Mesenteric fat pad (tissue), 1 donor: Measurements from ENCODE around the gene SLC22A17. TPM values are rescaled to one million over a fixed set of nuclear protein-coding genes. Genes with fewer than 3 reads are reported as not detected.

Source experiments
- DNase-seq: peaks from one replicate; pipeline ENCODE4 v3.0.0-alpha.2; 2020; ENCODE audit warnings: low spot score
- total RNA-seq: library from RNA; stranded (reverse); fragmentation: NEBNext Ultra II Directional; extraction: Animal tissue kit (Norgen Biotek cat#: 25700); gene quantifications from one replicate; pipeline ENCODE4 v1.2.1, GENCODE V29; 2021
- donor health status: DM: yes; HTN: yes; CAD: no.

SLC22A17 gene
- total RNA-seq, 1 donor from 2014 or later, result 7.0 TPM

DNA sequence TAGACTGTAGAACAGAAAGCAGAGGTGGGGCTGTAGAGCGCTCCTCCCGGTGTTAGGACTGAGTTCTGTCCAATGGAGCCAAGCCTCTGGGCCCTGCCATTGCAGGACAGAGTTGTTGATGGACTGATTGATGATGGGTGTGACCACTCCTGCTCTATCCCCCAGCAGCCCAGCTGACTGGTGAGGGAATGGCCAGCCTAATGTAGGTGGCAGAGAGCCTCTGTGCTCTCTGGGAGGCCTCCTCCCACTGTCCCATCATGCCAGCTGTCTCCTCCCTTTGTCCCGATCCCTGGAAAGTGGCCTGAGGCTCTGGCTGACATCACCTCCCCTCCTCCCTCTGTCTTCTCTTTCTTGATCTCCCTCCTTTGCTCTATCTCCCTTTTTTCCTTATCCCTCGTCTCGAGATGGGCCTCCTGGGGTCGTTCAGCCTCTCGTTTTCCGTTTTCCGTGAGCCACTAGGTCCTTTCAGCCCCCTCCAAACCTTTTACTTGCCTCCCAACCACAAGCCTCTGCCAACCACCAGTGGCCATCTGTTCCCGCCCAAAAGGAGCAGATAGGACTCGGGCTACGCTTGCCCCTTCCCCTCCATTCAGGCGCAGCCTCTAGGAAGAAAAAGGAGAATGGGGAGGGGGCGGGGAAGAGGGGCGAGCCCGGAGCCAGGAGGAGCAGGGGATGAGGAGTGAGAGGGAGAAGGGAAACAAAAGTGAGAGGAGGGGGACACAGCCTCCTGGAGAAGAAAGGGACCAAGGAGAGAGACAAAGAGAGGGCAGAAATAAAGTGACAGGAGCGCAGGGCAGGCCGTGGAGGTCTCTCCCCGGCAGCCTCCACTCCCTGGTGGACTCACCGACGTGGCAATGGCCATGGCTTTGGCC, 11.7 kb upstream of the SLC22A17 start:
- DNase-seq, result peak; percentile 49

DNA sequence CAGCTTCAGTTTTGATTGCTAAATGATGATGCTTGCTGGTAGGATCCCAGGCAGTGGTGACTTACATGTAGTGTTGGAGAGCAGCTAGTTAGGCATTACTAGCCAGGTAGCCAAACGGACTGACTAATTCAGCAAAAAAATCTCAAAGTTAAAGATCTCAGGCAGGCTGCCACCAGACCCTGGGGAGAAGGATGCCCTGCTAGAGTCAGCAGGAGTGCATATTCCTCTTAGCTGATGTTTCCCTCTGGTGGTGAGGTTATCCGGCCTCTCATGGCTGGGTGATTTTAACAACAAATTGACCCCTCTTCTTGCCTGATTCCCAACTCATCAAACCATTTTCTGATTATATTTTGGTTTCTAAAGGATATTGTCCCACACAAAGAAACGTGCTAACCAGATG, 9.5 kb upstream of the SLC22A17 start:
- DNase-seq, result peak; percentile 28

DNA sequence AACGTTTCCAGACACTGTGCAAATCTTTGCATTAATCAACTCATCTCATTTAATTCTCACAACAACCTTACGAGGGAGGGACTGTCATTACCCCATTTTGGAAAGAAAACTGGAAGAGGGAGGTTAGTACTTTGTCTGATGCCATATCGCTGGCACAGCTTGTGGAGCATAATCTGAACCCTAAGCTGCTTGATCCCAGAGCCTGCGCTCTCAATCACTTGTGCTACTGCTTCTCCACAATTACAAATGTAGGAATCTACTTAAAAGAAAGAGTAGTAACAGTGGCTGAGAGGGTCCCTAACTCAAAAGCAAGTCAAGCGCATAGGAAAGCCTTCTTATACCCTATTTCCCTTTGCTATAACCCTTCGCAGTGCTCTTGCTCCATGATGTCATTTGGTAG, 9.1 kb upstream of the SLC22A17 start:
- no peak for DNase-seq

DNA sequence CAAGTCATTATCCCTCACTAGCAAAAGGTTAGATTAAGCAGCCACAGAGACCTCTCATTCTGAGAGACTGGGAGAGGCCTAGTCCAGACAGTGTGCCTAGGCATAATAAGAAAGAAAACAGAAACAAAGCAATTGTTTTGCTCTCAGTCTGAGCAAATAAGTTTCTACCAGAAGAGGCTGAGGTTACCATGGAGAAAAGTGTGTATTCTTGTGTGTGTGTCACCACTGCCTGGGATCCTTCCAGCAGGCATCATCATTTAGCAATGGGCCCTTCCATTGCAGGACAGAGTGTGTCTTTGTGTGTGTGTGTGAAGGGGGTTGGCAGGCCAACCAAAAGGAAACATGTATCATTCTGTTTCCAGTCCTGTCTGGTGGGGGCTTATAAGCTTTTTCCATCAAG, 8.6 kb upstream of the SLC22A17 start:
- DNase-seq, result peak; percentile 47

DNA sequence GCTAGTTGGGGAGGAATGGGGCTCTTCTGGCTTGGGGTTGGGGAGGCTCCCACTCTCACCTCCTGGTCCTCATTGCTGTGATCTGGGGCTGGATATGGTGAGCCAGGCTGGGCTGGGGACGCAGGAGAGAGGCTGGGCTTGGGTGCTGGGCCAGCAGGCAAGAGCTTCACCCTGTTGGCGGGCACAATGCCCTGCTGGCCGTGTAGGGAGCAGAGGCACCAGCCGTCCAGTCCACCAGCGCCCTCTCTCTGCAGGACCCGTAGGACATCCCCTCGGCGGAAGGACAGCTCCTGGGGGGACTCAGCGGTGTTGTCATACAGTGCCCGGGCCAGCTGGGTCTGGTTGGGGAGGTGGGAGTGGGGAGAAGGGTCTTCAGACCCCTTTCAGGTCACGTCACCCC, 7.8 kb upstream of the SLC22A17 start:
- peak; percentile 88 for DNase-seq

DNA sequence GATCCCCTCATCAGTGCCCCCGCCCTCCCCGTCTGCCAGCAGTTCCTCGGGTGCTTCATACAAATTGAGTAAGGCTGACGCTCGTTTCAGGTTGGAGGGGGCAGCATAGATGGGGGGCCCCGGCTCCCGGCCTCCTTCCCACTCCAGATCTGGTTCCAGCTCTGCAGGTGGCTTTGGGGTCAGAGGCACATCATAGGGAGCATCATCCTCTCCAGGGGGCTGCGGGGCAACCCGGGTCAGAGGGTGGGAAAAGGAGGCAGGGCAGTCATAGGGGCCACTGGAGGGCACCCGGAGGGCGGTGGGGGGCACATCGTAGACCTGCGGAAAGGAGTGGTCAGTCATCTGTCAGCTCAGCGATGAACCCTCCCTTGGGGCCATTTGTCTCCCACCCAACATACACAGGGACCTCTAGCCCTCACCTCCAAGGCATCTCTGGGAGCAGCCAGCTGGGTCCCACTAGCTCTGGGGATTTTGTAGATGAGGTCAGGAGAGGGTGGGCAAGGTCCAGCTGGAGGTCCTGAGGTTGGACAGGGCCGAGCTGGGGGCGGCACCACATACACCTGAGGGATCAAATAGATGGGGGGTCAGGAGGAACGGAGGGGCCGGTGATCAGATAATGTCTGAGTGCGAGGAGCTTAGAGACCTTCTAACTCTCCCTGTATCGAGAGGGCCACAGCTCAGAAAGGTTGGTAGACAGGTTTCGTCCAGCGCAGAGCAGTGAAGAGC, 7.2 kb upstream of the SLC22A17 start:
- DNase-seq, result peak; percentile 72

DNA sequence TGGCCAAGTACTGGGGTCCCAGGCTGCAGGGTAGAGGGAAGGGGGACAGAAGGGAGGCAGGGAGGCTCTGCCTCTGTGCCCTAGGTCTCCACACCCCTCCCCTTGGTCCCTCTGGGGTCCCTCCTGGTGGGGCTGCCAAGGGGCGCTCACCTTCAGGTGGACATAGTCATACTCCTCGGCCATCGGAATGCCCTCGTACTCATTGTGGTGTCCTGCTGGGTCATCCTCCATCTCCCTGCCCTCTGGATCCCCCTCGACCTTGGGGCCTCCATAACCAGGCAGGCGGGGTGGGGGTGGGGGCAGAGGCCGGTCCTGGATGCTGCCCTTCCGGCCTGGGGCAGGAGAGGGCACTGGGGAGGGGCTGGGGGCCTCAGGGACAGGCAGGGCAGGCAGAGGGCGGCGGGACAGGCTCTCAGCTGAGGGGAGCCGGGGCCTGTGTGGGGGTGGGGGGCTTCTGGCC, 6.5 kb upstream of the SLC22A17 start:
- DNase-seq, result peak; percentile 68

DNA sequence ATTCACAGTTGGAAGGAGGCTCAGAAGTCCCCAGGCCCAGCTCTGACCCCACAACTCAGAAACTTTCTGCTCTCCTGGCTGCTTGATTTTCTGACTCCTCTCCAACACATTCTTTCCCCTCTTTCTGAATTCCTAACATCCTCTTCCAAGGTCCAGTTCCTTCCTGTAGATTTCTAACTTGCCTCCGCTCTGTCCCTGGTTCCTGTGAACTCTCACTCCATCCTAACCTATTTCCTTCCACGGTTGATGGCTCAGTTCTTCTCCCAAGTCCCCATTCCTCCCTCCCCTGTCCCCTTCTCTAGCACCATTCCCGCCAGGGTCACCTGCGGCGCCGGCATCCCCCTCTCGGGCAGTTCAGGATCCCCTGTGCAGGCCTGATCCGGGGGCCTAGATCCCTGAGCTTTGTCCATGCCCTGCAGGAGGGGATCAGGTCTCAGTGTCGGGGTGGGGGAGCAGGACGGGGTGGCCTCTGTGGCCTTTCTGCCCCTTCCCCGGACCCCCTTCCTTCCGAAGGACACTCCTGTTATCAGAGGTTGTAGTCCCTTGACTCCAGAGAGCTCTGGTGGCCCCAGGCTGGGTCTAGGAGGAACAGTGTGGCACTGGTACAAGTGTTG, 6.0 kb upstream of the SLC22A17 start:
- peak; percentile 89 for DNase-seq

DNA sequence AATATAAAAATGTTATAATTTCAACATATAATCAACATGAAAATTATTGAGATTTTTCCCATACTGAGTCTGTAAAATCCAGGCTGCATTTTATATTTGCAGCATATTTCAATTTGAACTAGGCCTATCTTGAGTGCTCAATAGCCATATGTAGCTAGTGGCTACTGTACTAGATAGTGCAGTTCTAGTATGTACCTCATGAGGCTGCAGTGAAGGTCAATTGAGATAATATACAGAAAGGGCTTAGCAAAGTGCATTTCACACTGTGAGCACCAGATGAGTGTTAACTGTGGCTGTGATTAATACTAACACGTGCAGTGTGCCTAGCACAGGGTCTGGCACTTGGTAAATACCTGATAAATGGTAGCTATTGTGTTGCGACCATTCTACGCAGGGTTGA, 5.4 kb upstream of the SLC22A17 start:
- no peak for DNase-seq

DNA sequence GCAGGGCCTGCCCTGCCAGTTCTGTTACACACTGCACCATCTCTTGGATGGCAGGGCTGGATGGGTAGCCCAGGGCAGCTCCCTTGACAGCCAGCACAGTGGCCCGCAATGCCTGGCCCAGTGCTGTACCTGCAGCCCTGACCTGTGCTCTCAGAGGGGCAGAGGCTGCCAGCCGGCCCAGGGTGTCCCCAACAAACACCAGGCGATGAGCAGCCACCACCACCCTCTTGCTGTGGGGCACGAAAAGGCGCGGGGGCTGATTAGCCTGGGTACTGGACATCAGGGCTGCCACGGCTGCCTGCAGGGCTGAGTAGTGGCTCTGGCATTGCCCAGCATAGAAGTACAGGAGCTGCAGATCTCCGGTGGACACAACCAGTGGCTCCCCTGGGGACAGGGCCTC, 4.6 kb upstream of the SLC22A17 start:
- peak; percentile 78 for DNase-seq

DNA sequence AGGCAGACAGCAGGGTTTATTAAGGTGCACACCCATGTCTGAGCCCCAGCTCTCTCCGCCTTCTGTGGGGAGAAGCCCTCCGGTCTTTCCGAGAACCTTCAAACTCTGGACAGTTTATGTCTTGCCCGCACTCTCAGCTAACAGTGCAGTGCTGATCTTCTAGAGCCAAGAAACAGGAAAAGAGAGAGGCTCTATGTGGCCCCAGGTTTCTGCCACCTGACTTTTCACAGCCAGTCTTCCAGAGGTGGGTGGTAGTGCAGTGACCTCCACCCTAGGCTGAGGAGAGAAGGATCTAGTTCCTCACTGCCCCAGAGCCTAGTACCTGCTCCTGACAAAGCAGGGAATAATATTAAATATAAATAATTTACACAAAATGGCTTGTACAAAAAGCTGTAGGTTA, 4.0 kb upstream of the SLC22A17 start:
- peak; percentile 41 for DNase-seq

DNA sequence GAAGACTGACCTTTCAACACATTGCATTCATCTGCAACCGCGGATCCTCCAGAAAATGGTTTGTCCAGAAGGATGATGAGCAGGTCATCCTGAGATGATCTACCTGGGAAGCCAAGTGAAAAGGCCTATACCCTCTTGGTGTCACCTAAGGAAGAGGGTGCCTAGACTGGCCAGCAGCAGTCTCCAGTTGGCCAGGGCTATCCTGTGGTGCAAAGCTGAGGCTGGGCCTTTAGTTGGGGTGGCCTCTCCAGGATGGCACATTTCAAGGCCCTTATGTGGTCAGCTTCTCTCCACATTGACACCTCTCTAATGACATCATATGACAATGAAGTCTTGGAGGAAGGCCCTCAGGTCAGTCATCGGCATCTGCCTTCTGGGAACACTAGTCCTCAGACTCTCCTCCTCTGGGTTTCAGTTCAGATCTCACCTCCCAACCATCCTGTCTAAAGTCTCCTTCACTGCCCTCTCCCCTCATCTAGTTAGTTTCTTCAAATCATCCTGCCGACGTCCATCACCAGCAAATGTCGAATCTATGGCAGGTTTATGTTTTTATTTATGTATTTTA, 3.3 kb upstream of the SLC22A17 start:
- DNase-seq, result peak; percentile 28

DNA sequence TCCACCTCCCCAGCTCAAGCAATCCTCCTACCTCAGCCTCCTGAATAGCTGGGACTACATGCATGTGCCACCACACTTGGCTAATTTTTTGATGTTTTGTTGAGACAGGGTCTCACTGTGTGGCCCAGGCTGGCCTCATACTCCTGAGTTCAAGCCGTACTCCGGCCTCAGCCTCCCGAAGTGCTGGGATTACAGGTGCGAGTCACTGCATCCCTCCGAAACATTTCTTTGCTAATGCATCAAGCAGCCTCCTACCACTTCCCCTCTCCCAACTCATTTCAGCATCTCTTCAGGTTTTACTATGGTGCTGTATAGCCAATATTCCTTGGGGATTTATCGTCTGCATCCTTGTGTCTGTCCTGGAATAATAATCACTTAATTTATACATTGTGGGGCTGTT, 2.3 kb upstream of the SLC22A17 start:
- DNase-seq, result peak; percentile 18

DNA sequence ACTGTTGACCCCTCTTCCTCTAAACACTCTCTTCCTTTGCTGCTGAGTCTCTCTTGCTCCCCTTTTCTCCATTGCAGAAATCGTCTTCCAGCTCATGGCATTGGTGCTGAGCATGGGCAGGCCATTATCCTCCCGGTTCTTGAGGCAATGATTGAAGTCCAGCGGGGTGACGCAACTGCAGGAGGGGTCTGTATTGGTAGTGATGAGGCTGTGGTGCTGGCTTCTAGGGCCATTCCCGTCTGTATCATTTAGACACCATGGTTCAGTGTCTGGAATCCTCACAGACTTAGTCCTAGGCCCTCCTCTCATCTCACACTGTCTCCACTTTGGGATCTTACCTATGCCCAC, 720 bp upstream of the SLC22A17 start:
- peak; percentile 33 for DNase-seq

DNA sequence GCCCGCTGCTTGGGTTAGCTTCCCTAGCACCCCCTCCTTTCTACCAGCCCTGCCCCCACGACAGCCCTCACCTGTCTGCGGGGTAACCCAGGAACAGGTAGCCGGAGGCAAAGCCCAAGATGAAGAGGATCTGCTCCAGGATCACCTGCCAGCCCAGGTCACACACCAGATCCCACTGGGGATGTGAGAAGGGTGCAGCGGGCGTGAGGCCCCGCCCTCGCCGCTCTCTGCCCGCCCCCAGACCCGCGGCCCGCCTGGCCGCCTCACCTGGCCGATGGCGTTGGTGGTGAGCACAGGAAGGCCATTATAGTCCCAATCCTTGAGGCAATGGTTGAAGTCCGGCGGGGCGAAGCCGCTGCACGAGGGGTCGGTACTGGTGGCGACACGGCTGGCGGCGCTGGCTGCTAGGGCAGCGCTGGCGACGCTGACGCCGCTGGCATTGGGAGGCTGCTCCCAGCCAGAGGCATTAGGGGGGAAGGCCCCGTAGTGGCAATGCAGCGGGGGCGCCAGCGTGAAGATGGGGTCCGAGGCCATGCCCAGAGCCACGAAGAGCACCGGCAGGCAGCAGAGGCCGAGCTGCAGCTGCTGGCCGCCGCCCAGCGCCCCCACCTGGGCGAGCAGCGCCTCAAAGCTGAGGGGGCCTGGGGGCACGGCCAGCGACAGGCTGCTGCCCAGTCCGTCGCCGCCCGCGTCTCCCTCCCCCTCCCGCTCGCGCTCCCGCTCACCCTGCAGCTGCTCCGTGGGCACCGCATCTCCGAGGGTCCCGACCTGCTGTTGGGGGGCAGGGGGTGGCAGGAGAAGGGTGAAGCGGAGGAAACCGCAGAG, 794 bp downstream of the SLC22A17 start:
- peak; percentile 82 for DNase-seq

DNA sequence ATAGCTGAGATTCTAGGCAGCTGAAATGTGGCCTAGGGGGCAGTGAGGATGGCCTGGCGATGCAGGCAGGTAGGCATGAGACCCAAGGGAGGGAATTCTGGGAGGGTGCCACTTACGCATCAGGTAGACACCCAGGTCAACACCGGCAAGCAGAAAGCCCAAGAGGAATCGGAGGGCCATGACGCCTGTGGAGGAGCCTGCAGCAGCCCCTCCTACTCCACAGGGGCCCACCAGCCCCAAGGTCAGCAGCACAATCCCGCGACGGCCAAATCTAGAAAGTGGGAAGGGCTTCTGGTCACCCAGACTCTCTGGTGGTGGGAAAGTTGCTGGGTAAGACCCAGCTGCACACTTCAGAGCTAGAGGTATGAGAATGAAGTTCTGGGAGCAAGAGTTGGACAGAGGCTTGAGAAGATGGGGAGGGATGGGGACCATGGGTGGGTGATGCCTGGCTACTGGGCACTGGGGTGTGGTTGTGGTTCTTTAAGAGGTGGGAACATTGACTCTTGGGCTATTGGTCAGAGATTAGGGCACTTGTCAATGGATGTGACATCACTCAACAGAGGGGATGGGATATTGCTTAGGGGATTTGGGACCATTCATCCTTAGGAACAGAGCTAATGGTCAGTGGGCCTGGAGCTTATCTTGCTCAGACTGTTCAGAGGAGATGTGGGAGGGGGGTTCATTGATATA, 3.4 kb downstream of the SLC22A17 start:
- no peak for DNase-seq

DNA sequence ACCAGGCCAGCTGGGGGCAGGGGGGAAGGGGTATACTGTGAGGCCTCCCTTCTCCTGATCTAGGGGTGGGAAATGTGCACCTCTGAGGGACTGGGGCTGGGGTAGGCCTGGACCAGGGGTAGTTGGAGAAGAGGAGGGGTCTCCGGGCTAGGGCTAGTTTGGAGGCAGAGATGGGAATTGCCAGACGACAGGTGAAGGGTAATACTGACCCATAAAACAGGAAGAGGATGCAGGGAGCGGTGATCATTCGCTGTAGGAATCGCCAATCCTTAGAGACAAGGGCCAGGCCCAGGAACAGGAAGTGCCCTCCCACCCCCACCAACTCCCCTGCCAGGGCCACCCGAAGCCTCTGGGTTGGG, 4.4 kb downstream of the SLC22A17 start:
- no peak for DNase-seq

DNA sequence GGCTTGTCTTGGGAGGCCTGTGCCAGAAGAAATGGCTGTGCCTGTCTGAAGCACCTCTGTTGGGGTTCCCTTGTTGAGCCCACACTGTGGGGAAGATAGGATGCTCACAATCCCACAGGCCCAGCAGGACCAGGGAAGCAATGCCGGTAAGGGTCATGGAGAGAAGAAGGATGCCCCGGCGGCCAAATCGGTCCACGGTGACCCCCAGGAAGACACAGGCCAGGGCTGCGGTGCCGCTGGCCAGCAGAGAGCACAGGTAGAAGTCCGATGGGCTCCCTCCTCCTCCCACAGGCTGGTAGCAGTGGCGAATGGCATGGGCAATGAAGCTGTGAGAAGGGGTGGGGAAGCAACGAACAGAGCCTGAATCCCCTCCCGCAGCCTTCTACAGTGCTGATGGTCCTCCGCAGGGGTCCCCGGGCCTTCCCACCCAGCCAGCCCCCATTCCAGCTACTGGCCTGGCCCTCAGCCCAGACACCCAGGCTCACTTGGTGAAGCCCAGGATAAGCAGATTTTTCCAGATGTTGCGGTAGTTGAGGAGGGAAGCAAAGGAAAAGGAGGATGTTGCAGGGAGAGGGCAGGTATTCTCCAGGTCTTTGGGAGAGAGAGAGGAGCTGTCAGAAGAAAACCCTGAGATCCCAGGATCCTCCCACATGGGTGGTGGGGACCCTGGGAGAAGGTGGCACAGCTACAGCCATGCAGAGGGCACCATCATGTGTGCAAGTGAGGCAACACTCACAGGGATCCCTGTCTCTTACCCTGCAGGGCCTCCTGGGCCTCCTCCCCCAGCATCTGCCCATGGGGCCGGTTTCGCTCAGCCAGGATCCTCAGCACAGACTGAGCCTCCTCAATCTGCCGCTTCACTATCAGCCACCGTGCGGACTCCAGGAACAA, 5.0 kb downstream of the SLC22A17 start:
- no peak for DNase-seq

DNA sequence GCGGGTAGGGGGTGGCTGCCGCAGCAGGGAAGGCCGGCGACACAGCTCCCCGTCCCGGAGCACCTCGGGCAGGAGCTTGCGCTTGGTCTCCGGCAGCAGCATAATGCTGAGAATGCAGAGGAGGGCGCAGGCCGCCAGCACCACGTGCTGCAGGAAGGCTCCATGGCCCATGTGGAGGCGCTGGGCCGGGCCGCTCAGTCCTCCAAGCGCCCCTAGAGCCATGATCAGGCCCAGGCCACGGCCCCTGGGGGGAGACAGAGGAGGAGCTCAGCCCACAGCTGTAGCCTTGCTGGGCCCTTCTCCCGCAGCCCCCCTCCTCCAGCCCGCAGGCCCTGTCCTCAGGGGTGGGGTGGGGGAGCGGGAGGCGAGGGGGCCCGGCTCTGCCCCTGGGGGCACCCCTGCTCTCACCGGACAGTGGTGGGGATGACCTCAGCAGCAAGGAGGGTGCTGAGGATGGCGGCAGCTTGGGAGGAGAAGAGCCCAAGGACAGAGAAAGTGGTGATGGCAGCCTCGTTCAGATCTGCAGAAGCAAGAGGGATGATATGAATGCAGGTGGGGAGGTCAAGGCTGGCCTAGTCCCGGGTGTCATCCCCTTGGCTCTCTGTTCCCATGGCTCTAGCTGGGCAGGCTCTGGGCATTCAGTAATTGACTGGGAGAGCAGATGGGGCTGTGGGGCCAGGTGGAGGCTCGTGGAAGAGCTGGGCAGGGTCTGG, 5.8 kb downstream of the SLC22A17 start:
- DNase-seq, result peak; percentile 87
